Upper lobe of right lung (tissue), 1 donor: ENCODE results near the gene TRIM6. TPM values are rescaled to one million over a fixed set of nuclear protein-coding genes. Genes with fewer than 3 reads are reported as not detected.
"Not testable (repeated sequence)": the region's sequence is repeated elsewhere in the genome, so short reads cannot be mapped to it uniquely, and the experiment has no call there.

Experiments used
- ATAC-seq: fragments of 200-7000 bp; cut with Tn5 transposase; one replicate; pipeline ENCODE4 v1.9.1; 2020; ENCODE audit warnings: mild to moderate bottlenecking, moderate library complexity
- DNase-seq: peaks from one replicate; pipeline ENCODE4 v3.0.0-alpha.2; 2020
- H3K27ac ChIP-seq: fragments of 200-600 bp; one replicate; pipeline ENCODE4 v1.8.0; 2022
- H3K27me3 ChIP-seq: fragments of 200-600 bp; one replicate; pipeline ENCODE4 v1.8.0; 2022; ENCODE audit warnings: mild to moderate bottlenecking
- H3K36me3 ChIP-seq: fragments of 200-600 bp; one replicate; pipeline ENCODE4 v1.8.0; 2022
- H3K4me1 ChIP-seq: fragments of 200-600 bp; one replicate; pipeline ENCODE4 v1.8.0; 2022
- H3K4me3 ChIP-seq: fragments of 200-600 bp; one replicate; pipeline ENCODE4 v1.8.0; 2022; ENCODE audit warnings: mild to moderate bottlenecking
- H3K9me3 ChIP-seq: fragments of 200-600 bp; one replicate; pipeline ENCODE4 v1.8.0; 2022
- CTCF ChIP-seq: fragments of 200-600 bp; IDR thresholded peaks from one replicate; pipeline ENCODE4 v1.8.0; 2022; ENCODE audit warnings: antibody characterized with exemption
- intact Hi-C: fragments of 100-400 bp; cut with DNase I; formaldehyde crosslinking; loops from one replicate; pipeline ENCODE4 v1.11.0; 2022
- total RNA-seq: library from RNA; stranded (reverse); fragmentation: NEBNext Ultra II Directional; extraction: Animal tissue kit (Norgen Biotek cat#: 25700); gene quantifications from one replicate; pipeline ENCODE4 v1.2.1, GENCODE V29; 2021
- donor health status: DM: no; HTN: yes; CAD: no; lungs with severe emphysema.

The TRIM6 gene
- total RNA-seq, 1 donor from 2014 or later, result 2.4 TPM

GRCh38 chr11:5655474-5655873, 59.0 kb downstream of the TRIM6 start:
- TF ChIP-seq CTCF, result no peak
- no peaks in the 10 kb centered on the region for H3K27me3 ChIP-seq
- H3K4me1 ChIP-seq, result no peaks in the 10 kb centered on the region
- no peak for ATAC-seq
- no peak for DNase-seq
- H3K27ac ChIP-seq, result no peak overlapping the region
- H3K9me3 ChIP-seq, result peaks cover 7% of the 10 kb centered on the region
- no peak overlapping the region for H3K4me3 ChIP-seq
- intact Hi-C loops, result no loop called here
- no peaks in the 10 kb centered on the region for H3K36me3 ChIP-seq

GRCh38 chr11:5656956-5657355, 60.5 kb downstream of the TRIM6 start:
- not testable (repeated sequence) for H3K36me3 ChIP-seq

GRCh38 chr11:5658318-5658717, 61.9 kb downstream of the TRIM6 start:
- intact Hi-C loops, result no loop called here
- no peaks in the 10 kb centered on the region for H3K4me1 ChIP-seq
- no peak for ATAC-seq
- TF ChIP-seq CTCF, result no peak
- H3K27me3 ChIP-seq, result no peaks in the 10 kb centered on the region
- H3K36me3 ChIP-seq, result peaks cover 2% of the 10 kb centered on the region
- no peaks in the 10 kb centered on the region for H3K9me3 ChIP-seq
- H3K27ac ChIP-seq, result no peak overlapping the region
- no peak for DNase-seq
- no peak overlapping the region for H3K4me3 ChIP-seq

More at GRCh38 chr11:5656956-5657355, 60.5 kb downstream of the TRIM6 start:
- H3K4me3 ChIP-seq, DNase-seq, ATAC-seq, H3K27ac ChIP-seq, H3K4me1 ChIP-seq, H3K27me3 ChIP-seq, intact Hi-C loops, H3K9me3 ChIP-seq: not testable (repeated sequence)

Other genes starting within 250 kb of the TRIM6 start
- not detected for gene OR51B6, start 245.1 kb upstream of the TRIM6 start, total RNA-seq
- not detected for gene OR51M1, start 212.8 kb upstream of the TRIM6 start, total RNA-seq
- not detected for gene OR51Q1, start 174.5 kb upstream of the TRIM6 start, total RNA-seq
- not detected for gene OR51I1, start 155.1 kb upstream of the TRIM6 start, total RNA-seq
- gene OR51I2, start 147.3 kb upstream of the TRIM6 start, total RNA-seq, result not detected
- gene OR52D1, start 108.0 kb upstream of the TRIM6 start, total RNA-seq, result not detected
- gene UBQLN3, start 86.7 kb upstream of the TRIM6 start, total RNA-seq, result 0.14 TPM
- gene UBQLNL, start 79.9 kb upstream of the TRIM6 start, total RNA-seq, result 0.72 TPM
- 0.90 TPM for gene OR52H1, start 48.1 kb upstream of the TRIM6 start, total RNA-seq
- gene OR52B6, start 15.8 kb upstream of the TRIM6 start, total RNA-seq, result not detected
- gene TRIM34, start 28.4 kb downstream of the TRIM6 start, total RNA-seq, result 10.4 TPM
- gene TRIM5, start 88.4 kb downstream of the TRIM6 start, total RNA-seq, result 44.4 TPM
- gene TRIM22, start 93.2 kb downstream of the TRIM6 start, total RNA-seq, result 203 TPM
- gene OR56B1, start 139.8 kb downstream of the TRIM6 start, total RNA-seq, result 0.17 TPM
- gene OR52N4, start 157.6 kb downstream of the TRIM6 start, total RNA-seq, result 0.93 TPM
- gene OR52N5, start 186.7 kb downstream of the TRIM6 start, total RNA-seq, result not detected
- gene OR52N1, start 194.6 kb downstream of the TRIM6 start, total RNA-seq, result not detected
- not detected for gene OR52N2, start 212.3 kb downstream of the TRIM6 start, total RNA-seq
- not detected for gene OR52E6, start 245.3 kb downstream of the TRIM6 start, total RNA-seq